OCI-LY1 (cell line): ENCODE results near the gene IL20.

Experiments
- EZH2 ChIP-seq: fragments of 200-600 bp; sonication (generic), shearing (Covaris generic); IDR thresholded peaks from 2 replicates; pipeline ENCODE4 v1.8.0; 2017; ENCODE audit warnings: borderline replicate concordance, mixed run types, mild to moderate bottlenecking, antibody characterized with exemption, low read length, moderate library complexity, mixed read lengths
- TF ChIP-seq, protein P1 (sequence below): fragments of 200-600 bp; sonication (generic), shearing (Covaris generic); IDR thresholded peaks from 2 replicates; pipeline ENCODE4 v1.5.1; 2017; ENCODE audit warnings: mild to moderate bottlenecking, antibody characterized with exemption, low read length, moderate library complexity, mixed read lengths

- TF ChIP-seq, protein P1, sequence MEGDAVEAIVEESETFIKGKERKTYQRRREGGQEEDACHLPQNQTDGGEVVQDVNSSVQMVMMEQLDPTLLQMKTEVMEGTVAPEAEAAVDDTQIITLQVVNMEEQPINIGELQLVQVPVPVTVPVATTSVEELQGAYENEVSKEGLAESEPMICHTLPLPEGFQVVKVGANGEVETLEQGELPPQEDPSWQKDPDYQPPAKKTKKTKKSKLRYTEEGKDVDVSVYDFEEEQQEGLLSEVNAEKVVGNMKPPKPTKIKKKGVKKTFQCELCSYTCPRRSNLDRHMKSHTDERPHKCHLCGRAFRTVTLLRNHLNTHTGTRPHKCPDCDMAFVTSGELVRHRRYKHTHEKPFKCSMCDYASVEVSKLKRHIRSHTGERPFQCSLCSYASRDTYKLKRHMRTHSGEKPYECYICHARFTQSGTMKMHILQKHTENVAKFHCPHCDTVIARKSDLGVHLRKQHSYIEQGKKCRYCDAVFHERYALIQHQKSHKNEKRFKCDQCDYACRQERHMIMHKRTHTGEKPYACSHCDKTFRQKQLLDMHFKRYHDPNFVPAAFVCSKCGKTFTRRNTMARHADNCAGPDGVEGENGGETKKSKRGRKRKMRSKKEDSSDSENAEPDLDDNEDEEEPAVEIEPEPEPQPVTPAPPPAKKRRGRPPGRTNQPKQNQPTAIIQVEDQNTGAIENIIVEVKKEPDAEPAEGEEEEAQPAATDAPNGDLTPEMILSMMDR, result no peak
- no peak for TF ChIP-seq EZH2
These were observed 2.8 kb downstream of the IL20 start for GRCh38 chr1:206868264-206868663.
